Measurements from ENCODE around the gene RAB27A. TPM values are rescaled to one million over a fixed set of nuclear protein-coding genes. Genes with fewer than 3 reads are reported as not detected.

RAB27A gene
- total and polyA plus RNA-seq, 10 of the 15 experiments (the other 5 are each of a cell fraction or from before 2014, with no cell fraction given) = 13.3 to 139 (median 35.2) TPM

- TF ChIP-seq ZNF687 (IDR thresholded peaks at IDR 0.05) = peak; percentile 47; the same call in 1 of the 2 replicates
Measured at GRCh38 chr15:55319537-55320237, 30.1 kb upstream of the RAB27A start (continued).

- peak; percentile 76 for DNase-seq (ENCODE audit: low read depth, low spot score)
- CTCF ChIA-PET = interaction anchor here (0.6 to 2.0 kb wide), 12 partner anchors 10 to 140 kb away, joined by 3 to 11 read pairs (median 3); partner anchors contain the start of genes CCPG1, PIERCE2 and RSL24D1
- SMC1A ChIA-PET (ENCODE audit: uncharacterized antibody, unreplicated experiment) = interaction anchor here (0.6 to 2.5 kb wide), 21 partner anchors 21 to 1341 kb away, joined by 3 to 13 read pairs (median 5); partner anchors contain the start of genes CCPG1, PIERCE2 and UNC13C
- in situ Hi-C loops (cut with MboI) = no loop called here
- H3K9ac ChIP-seq (ENCODE audit: control insufficient read depth, insufficient read depth, low read length) = peak within 1 kb of the TSS; percentile 100
- H3K27ac ChIP-seq (ENCODE audit: control insufficient read depth, insufficient read depth) = peak within 1 kb of the TSS; percentile 100
- RAD21 ChIA-PET (ENCODE audit: unreplicated experiment) = interaction anchor here (0.9 to 2.3 kb wide), 8 partner anchors 28 to 122 kb away, joined by 3 to 24 read pairs (median 4); partner anchors contain the start of genes CCPG1, PIERCE2 and RSL24D1
- BruUV-seq (replicated peaks) = TSS peak; percentile 62
- peak; percentile 92 for ATAC-seq
- peak; percentile 89 for FAIRE-seq
- no peaks in the 10 kb centered on the region for H3K27me3 ChIP-seq (replicated peaks in 1 of 2; ENCODE audit: control insufficient read depth in 2 of 2, insufficient read depth in 2 of 2, low read length in 1 of 2)
- peak within 1 kb of the TSS; percentile 92 for H3K4me2 ChIP-seq (ENCODE audit: control insufficient read depth, insufficient read depth)
- peaks cover 33% of the 10 kb centered on the region for H3K79me2 ChIP-seq (ENCODE audit: control insufficient read depth, insufficient read depth, low read length)
- H4K20me1 ChIP-seq (ENCODE audit: control insufficient read depth, insufficient read depth) = no peaks in the 10 kb centered on the region
- peak within 1 kb of the TSS; percentile 99 for H2AFZ ChIP-seq (ENCODE audit: control insufficient read depth, low read depth, low read length)
- under 1% methylated on average over 43 of the region's 49 CpGs for WGBS (ENCODE audit: insufficient coverage, insufficient replicate concordance, low lambda C conversion rate, missing lambda C conversion rate)
- H3K4me1 ChIP-seq (ENCODE audit: control insufficient read depth, insufficient read depth, low read length) = no peaks in the 10 kb centered on the region
- H3K36me3 ChIP-seq (ENCODE audit: control insufficient read depth in 2 of 2, insufficient read depth in 2 of 2, low read length in 1 of 2) = no peaks in the 10 kb centered on the region; a peak in 1 of 4 replicates
- H3K9me3 ChIP-seq (replicated peaks; ENCODE audit: control insufficient read depth, insufficient read depth, low read length) = no peaks in the 10 kb centered on the region
- POLR2A ChIA-PET = interaction anchor here (0.6 to 2.5 kb wide), 5 partner anchors 37 to 110 kb away, joined by 3 to 12 read pairs (median 3); partner anchors contain the start of genes CCPG1 and PIERCE2
- peak within 1 kb of the TSS; percentile 80 for H3K4me3 ChIP-seq
- intact Hi-C loops (cut with micrococcal nuclease; ENCODE audit: unreplicated experiment) = loop anchor here (2.0 kb wide), 1 partner anchor 90 kb away; the partner anchor contains the start of genes CCPG1 and PIERCE2
- TF ChIP-seq ZSCAN29 (IDR thresholded peaks at IDR 0.05) (peak; percentile 10; the same call in 1 of the 2 replicates), KAT2A (conservative IDR thresholded peaks at IDR 0.05; ENCODE audit: control insufficient read depth, low read depth, low read length) (no peak), HCFC1 (IDR thresholded peaks at IDR 0.05; ENCODE audit: low read length) (peak; percentile 62; the same call in 1 of the 2 replicates), BACH1 (IDR thresholded peaks at IDR 0.05; ENCODE audit: borderline replicate concordance) (peak; percentile 84; the same call in 1 of the 2 replicates), GABPA (IDR thresholded peaks at IDR 0.05; ENCODE audit: low read depth) (peak; percentile 59), PKNOX1 (IDR thresholded peaks at IDR 0.05) (0 out of 2 replicates have a peak, but pooled peaks have one; percentile 10), STAT3 (IDR thresholded peaks at IDR 0.05; ENCODE audit: low read depth, low read length) (no peak), ZNF207 (IDR thresholded peaks at IDR 0.05; ENCODE audit: borderline replicate concordance) (peak; percentile 93; the same call in 1 of the 2 replicates), HSF1 (IDR thresholded peaks at IDR 0.05; ENCODE audit: low read depth, low read length) (no peak)
Measured at GRCh38 chr15:55318588-55319494, 29.2 kb upstream of the RAB27A start, which contains the start of the genes PIGB and PIGBOS1. Gene PIGB, plus strand, starts transcription at chr15:55319222. Its CDS starts 29 bp downstream, at chr15:55319251. Gene PIGBOS1, minus strand, starts transcription at chr15:55319123. Its CDS starts 1,331 bp downstream, at chr15:55317792.
